CD4-positive, alpha-beta T cell treated with Interferon alpha-2 for 1 hour (primary cell): ENCODE measurements around the gene YBX3.

Experiments
- DNase-seq, 2 donors: peaks; one replicate each; pipeline ENCODE4 v3.0.0-alpha.2; 2020 to 2022

YBX3 gene

GRCh38 chr12:10668526-10668925 is 54.6 kb downstream of the YBX3 start:
- DNase-seq, result peak in 1 of 2 donors; percentile 31

- no peak for DNase-seq
These were observed 55.5 kb downstream of the YBX3 start for GRCh38 chr12:10667581-10667980.

- no peak for DNase-seq
These were observed 58.6 kb downstream of the YBX3 start for GRCh38 chr12:10664499-10664898.

GRCh38 chr12:10663869-10664268 is 59.3 kb downstream of the YBX3 start:
- no peak for DNase-seq

- DNase-seq, result no peak
These were observed 61.8 kb downstream of the YBX3 start for GRCh38 chr12:10661338-10661737.

- no peak for DNase-seq
These were observed 69.1 kb downstream of the YBX3 start for GRCh38 chr12:10654003-10654402.

GRCh38 chr12:10652192-10652591 is 70.9 kb downstream of the YBX3 start:
- no peak for DNase-seq
